Measurements from ENCODE around the gene LRP2.

Gene LRP2

DNA sequence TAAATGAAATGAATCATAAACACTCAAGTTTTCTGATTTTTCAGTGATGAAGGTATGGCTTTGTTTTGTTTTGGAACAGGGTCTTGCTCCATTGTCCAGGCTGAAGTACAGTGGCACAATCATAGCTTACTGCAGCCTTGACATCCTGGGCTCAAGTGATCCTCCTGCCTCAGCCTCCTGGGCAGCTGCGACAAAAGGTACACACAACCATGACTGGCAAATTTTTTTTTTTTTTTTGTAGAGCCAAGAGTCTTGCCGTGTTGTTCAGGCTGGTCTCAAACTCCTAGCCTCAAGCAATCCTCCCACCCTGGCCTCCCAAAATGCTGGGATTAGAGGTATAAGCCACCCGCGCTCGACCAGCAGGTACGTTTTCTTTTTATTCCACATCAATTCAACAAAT, 22.5 kb upstream of the LRP2 start:
- H3K4me3 ChIP-seq = no peak overlapping the region
- no peak overlapping the region for H3K9ac ChIP-seq (ENCODE audit: insufficient read length)
- DNase-seq (ENCODE audit: low read depth, low spot score) = no peak
- H3K36me3 ChIP-seq (ENCODE audit: insufficient read depth, low read length) = no peaks in the 10 kb centered on the region
- H3K9me3 ChIP-seq (ENCODE audit: low read depth, low read length) = no peaks in the 10 kb centered on the region
- TF ChIP-seq POLR2AphosphoS5 (IDR thresholded peaks at IDR 0.05; ENCODE audit: borderline replicate concordance, low read depth, low read length) = no peak
- TF ChIP-seq EZH2 (IDR thresholded peaks at IDR 0.05) = no peak
- TF ChIP-seq FOXP2 (optimal IDR thresholded peaks at IDR 0.05; ENCODE audit: control extremely low read depth, extremely low read length, insufficient read depth) = no peak
- no peak overlapping the region for H3K27ac ChIP-seq

DNA sequence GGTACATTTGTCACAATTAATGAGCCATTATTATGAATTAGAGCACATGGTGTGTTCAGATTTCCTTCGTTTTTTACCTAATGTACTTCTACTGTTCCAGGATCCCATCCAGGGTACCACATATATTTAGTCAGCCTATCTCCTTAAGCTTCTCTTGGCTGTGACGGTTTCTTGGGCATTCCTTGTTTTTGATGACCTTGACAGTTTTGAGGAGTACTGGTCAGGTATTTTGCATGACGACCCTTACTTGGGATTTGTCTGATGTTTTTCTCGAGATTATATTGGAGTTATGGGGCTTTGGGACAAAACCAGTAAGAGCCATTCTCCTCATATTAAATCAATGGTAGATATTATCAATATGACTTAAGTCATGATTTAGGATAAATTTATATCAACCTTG, 10.2 kb upstream of the LRP2 start:
- Histone ChIP-seq H3K36me3 (ENCODE audit: insufficient read depth, low read length) (no peaks in the 10 kb centered on the region), H3K9ac (ENCODE audit: insufficient read length) (no peak overlapping the region), H3K9me3 (ENCODE audit: low read depth, low read length) (no peaks in the 10 kb centered on the region), H3K4me3 (no peak overlapping the region), H3K27ac (no peak overlapping the region)
- DNase-seq (ENCODE audit: low read depth, low spot score) = no peak
- TF ChIP-seq FOXP2 (optimal IDR thresholded peaks at IDR 0.05; ENCODE audit: control extremely low read depth, extremely low read length, insufficient read depth) = no peak
- TF ChIP-seq POLR2AphosphoS5 (IDR thresholded peaks at IDR 0.05; ENCODE audit: borderline replicate concordance, low read depth, low read length) = no peak
- no peak for TF ChIP-seq EZH2 (IDR thresholded peaks at IDR 0.05)

DNA sequence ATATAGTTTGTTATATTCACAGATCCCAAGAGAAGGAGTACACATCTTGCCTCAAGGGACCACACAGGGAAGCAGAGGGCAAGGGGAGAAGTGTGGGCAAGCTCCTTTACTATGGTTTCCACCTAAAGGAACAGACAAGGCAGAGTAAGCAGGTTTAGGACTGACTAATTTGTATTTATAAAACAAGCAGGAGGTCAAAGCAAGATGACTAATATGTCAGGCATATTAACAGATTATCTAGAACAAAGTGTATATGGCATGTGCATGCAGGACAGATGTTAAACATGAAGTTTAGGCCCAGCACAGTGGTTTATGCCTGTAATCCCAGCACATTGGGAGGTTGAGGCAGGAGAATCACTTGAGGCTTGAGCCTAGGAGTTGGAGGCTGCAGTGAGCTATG, 3.7 kb upstream of the LRP2 start:
- Histone ChIP-seq H3K36me3 (ENCODE audit: insufficient read depth, low read length) (no peaks in the 10 kb centered on the region), H3K9me3 (ENCODE audit: low read depth, low read length) (no peaks in the 10 kb centered on the region), H3K9ac (ENCODE audit: insufficient read length) (no peak overlapping the region), H3K4me3 (no peak overlapping the region), H3K27ac (no peak overlapping the region)
- no peak for TF ChIP-seq FOXP2 (optimal IDR thresholded peaks at IDR 0.05; ENCODE audit: control extremely low read depth, extremely low read length, insufficient read depth)
- no peak for TF ChIP-seq POLR2AphosphoS5 (IDR thresholded peaks at IDR 0.05; ENCODE audit: borderline replicate concordance, low read depth, low read length)
- TF ChIP-seq EZH2 (IDR thresholded peaks at IDR 0.05) = no peak
- DNase-seq (ENCODE audit: low read depth, low spot score) = no peak

DNA sequence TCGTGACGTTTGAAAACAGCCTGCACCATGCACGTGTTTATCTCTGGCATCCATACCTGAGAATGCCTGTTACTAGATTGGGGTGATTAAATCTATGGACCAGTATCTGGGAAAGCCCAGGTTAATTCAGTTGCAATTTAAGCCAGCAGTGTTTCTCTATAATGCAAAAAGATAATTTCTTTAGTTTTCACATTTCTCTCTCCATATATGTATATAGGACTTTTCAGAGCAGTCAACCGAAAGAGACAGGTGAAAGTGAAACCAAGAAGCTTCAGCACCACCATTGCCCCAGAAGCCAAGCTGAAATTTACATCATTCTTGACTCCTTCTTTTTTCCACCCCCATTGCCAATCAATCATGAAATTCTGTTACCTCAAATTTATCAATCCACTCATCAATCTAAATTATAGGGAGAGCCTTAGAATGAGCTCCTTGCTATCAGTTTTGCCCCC, 2.7 kb upstream of the LRP2 start:
- TF ChIP-seq EZH2 (IDR thresholded peaks at IDR 0.05) (no peak), POLR2AphosphoS5 (IDR thresholded peaks at IDR 0.05; ENCODE audit: borderline replicate concordance, low read depth, low read length) (no peak), FOXP2 (optimal IDR thresholded peaks at IDR 0.05; ENCODE audit: control extremely low read depth, extremely low read length, insufficient read depth) (no peak)
- H3K9me3 ChIP-seq (ENCODE audit: low read depth, low read length) = no peaks in the 10 kb centered on the region
- H3K4me3 ChIP-seq = peak overlapping the region; percentile 68
- no peak overlapping the region for H3K27ac ChIP-seq
- no peak for DNase-seq (ENCODE audit: low read depth, low spot score)
- no peaks in the 10 kb centered on the region for H3K36me3 ChIP-seq (ENCODE audit: insufficient read depth, low read length)
- no peak overlapping the region for H3K9ac ChIP-seq (ENCODE audit: insufficient read length)

DNA sequence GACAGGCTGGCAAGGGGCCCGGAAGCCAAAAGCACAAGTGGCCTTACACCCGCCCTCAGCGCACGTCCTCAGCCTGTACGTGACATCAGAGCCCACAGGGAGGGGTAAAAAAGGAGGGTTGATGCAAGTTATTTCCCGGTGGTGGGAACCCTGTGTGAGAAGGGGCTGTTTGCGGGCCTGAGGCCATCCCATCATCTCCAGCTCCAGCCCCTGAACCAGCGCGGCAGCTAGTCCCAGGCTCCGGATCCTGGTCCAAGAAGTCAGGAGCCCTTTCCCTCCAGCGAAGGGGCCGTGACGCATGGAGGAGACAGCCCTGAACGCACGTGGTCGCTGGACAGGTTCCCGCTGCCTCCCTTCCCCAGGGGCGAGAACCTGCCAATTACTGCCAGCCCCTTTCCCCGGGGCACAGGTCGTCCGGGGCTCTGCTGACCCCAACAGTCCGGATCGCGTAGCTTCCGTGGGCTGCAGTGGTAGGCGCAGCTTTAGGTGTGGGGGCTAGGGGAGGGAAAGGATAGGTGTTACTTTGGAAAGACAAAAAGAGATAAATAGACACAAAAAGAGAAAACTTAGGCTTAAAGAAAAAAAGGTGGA, 1.3 kb upstream of the LRP2 start:
- H3K9ac ChIP-seq (ENCODE audit: insufficient read length) = no peak overlapping the region
- H3K36me3 ChIP-seq (ENCODE audit: insufficient read depth, low read length) = no peaks in the 10 kb centered on the region
- H3K27ac ChIP-seq = no peak overlapping the region
- H3K9me3 ChIP-seq (ENCODE audit: low read depth, low read length) = no peaks in the 10 kb centered on the region
- TF ChIP-seq POLR2AphosphoS5 (IDR thresholded peaks at IDR 0.05; ENCODE audit: borderline replicate concordance, low read depth, low read length) (no peak), EZH2 (IDR thresholded peaks at IDR 0.05) (peak; percentile 88), FOXP2 (optimal IDR thresholded peaks at IDR 0.05; ENCODE audit: control extremely low read depth, extremely low read length, insufficient read depth) (no peak)
- no peak for DNase-seq (ENCODE audit: low read depth, low spot score)
- peak overlapping the region; percentile 68 for H3K4me3 ChIP-seq

DNA sequence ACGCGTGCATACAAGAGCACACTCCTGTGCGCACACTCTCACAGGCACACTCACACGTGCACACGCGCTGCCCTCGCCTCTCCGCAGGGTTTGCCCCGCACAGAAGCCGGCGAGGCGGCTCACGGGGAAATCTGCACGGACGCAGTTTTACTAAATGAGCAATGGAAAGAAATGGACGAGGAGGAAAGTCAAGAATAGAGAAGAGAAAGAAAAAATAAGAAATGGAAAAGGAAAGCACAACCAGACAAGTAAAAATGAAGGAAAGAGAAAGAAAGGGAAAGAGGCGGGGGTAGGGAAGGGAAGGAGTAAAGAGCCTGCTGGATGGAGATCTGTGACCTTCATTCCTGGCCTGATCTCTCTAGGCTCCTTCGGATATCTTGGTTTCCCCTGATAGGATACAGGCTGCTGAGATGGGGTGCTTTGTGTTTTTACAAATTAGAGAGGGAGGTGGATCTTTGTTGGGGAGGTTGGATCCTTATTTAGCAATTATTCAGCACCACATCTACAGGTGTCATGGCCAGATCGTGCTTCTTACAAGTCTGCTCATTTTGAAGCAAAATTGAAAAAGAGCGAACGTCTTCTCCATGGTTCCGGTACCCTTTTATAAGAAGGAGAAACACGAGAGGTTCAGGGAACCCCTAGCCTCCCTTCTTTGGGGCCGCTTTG, 693 bp upstream of the LRP2 start:
- DNase-seq (ENCODE audit: low read depth, low spot score) = no peak
- Histone ChIP-seq H3K4me3 (peak overlapping the region; percentile 69), H3K9me3 (ENCODE audit: low read depth, low read length) (no peaks in the 10 kb centered on the region), H3K27ac (no peak overlapping the region), H3K36me3 (ENCODE audit: insufficient read depth, low read length) (no peaks in the 10 kb centered on the region), H3K9ac (ENCODE audit: insufficient read length) (no peak overlapping the region)
- no peak for TF ChIP-seq EZH2 (IDR thresholded peaks at IDR 0.05)
- no peak for TF ChIP-seq POLR2AphosphoS5 (IDR thresholded peaks at IDR 0.05; ENCODE audit: borderline replicate concordance, low read depth, low read length)
- TF ChIP-seq FOXP2 (optimal IDR thresholded peaks at IDR 0.05; ENCODE audit: control extremely low read depth, extremely low read length, insufficient read depth) = no peak

DNA sequence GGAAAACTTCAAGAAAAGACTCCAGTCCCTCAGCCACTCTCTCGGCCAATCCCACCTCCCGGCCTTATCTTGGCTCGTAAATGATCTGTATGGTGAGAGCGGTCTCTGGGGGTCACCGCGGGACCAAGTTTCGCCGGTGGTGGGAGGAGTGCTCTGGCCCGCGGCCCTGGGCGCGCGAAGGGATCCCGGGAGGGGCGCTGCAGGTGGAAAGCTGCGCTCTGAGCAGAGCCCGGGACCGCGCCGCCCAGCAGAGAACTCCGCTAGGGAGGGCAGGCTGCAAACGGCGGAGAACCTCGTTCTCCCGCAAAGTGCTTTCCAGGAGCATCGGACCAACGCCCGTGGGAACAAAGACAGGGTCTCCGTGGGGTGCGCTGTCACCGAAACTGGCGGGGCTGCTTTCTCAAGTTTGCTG, 622 bp downstream of the LRP2 start:
- H3K27ac ChIP-seq = no peak overlapping the region
- H3K9ac ChIP-seq (ENCODE audit: insufficient read length) = no peak overlapping the region
- no peak for DNase-seq (ENCODE audit: low read depth, low spot score)
- TF ChIP-seq EZH2 (IDR thresholded peaks at IDR 0.05) (peak; percentile 82), FOXP2 (optimal IDR thresholded peaks at IDR 0.05; ENCODE audit: control extremely low read depth, extremely low read length, insufficient read depth) (no peak), POLR2AphosphoS5 (IDR thresholded peaks at IDR 0.05; ENCODE audit: borderline replicate concordance, low read depth, low read length) (no peak)
- H3K4me3 ChIP-seq = peak overlapping the region; percentile 69
- no peaks in the 10 kb centered on the region for H3K36me3 ChIP-seq (ENCODE audit: insufficient read depth, low read length)
- H3K9me3 ChIP-seq (ENCODE audit: low read depth, low read length) = no peaks in the 10 kb centered on the region

DNA sequence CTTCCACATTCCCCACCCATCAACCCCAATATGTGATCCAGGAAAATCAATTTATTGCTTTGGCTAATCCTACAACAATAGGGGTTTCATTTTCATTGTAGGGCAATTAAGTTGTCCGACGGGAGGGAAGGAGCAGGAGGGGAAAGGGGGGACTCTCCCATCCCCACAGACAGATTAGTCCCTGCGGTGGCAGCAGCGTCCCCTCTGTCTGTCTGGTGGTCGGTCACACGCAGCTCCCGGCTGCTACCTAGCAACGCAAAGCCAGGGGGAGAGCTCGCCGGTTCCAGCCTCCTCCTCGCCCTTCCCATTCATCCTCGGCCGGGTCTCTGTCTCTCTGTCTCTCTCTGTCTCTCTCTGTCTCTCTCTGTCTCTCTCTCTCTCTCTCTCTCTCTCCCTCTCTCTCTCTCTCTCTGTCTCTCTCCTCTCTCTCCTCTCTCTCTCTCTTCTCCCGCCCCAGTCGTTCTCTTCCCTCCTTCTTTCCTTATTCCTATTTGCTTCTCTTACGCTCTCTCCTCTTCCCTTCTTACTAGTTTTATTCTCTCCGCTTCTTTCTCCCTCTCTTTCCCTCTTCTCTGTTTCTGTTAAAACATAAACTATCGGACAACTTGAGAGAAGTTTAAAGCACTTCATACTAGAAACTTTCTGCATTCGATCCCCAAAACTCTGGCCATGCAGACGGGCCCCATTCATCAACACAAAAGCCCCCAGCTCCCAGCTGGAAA, 1.2 kb downstream of the LRP2 start:
- Histone ChIP-seq H3K9me3 (ENCODE audit: low read depth, low read length) (no peaks in the 10 kb centered on the region), H3K9ac (ENCODE audit: insufficient read length) (no peak overlapping the region), H3K27ac (no peak overlapping the region), H3K4me3 (peak overlapping the region; percentile 69), H3K36me3 (ENCODE audit: insufficient read depth, low read length) (no peaks in the 10 kb centered on the region)
- no peak for TF ChIP-seq POLR2AphosphoS5 (IDR thresholded peaks at IDR 0.05; ENCODE audit: borderline replicate concordance, low read depth, low read length)
- peak; percentile 9 for TF ChIP-seq EZH2 (IDR thresholded peaks at IDR 0.05)
- TF ChIP-seq FOXP2 (optimal IDR thresholded peaks at IDR 0.05; ENCODE audit: control extremely low read depth, extremely low read length, insufficient read depth) = no peak
- no peak for DNase-seq (ENCODE audit: low read depth, low spot score)

Data from SK-N-MC (cell line).